Erythroblast (primary cell): ENCODE measurements around the gene TOP2B.

Experiments used
- GATA1 ChIP-seq: IDR thresholded peaks from 2 replicates; pipeline ENCODE4 v1.6.1; 2011; ENCODE audit warnings: low read depth, mild to moderate bottlenecking, control low read depth, low read length, moderate library complexity
- POLR2A ChIP-seq: IDR thresholded peaks from 2 replicates; pipeline ENCODE4 v1.6.1; 2011; ENCODE audit warnings: mild to moderate bottlenecking, low read length

GRCh38 chr3:25573386-25574171, 91.1 kb downstream of the TOP2B start:
- TF ChIP-seq POLR2A (no peak), GATA1 (no peak)
